Ovary (tissue), 3 donors: Measurements from ENCODE around the gene UGT1A1.
"Not testable (repeated sequence)": the region's sequence is repeated elsewhere in the genome, so short reads cannot be mapped to it uniquely, and the experiment has no call there.

ENCODE experiments used
- POLR2A ChIP-seq: fragments of 450-650 bp; IDR thresholded peaks from one replicate; pipeline ENCODE4 v1.6.1; 2017; ENCODE audit warnings: antibody characterized with exemption, mild to moderate bottlenecking, moderate library complexity
- TF ChIP-seq, protein P1 (sequence below), 3 donors: fragments of 450-650 bp in 2 of 3; fragments of 200-600 bp in 1 of 3; IDR thresholded peaks; one replicate each; pipeline versions ENCODE4 v1.5.1 to v1.8.0; 2016 to 2022; ENCODE audit warnings: antibody characterized with exemption in 3 of 3, mild to moderate bottlenecking in 1 of 3
- donor health status: DM: no; HTN: no; CAD: no.

DNA sequence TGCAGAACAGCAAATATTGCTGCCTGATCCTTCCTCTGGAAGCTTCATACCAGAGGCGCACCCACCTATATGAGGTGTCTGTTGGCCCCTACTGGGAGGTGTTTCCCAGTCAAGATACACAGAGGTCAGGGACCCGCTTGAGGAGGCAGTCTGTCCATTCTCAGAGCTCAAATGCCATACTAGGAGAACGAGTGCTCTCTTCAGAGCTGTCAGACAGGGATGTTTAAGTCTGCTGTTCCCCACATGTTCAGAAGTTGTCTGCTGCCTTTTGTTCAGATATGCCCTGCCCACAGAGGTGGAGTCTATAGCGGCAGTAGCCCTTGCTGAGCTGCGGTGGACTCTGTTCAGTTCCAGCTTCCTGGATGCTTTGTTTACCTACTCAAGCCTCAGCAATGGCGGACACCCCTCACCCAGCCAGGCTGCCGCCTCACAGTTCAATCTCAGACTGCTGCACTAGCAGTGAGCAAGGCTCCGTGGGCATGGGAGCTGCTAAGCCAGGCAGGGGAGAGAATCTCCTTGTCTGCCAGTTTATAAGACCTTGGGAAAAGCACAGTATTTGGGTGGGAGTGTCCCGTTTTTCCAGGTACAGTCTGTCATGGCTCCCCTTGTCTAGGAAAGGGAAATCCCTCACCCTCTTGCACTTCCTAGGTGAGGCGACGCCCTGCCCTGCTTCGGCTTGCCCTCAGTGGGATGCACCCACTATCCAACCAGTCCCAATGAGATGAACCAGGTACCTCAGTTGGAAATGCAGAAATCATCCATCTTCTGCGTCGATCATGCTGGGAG is 23.0 kb upstream of the UGT1A1 start:
- TF ChIP-seq, protein P1, sequence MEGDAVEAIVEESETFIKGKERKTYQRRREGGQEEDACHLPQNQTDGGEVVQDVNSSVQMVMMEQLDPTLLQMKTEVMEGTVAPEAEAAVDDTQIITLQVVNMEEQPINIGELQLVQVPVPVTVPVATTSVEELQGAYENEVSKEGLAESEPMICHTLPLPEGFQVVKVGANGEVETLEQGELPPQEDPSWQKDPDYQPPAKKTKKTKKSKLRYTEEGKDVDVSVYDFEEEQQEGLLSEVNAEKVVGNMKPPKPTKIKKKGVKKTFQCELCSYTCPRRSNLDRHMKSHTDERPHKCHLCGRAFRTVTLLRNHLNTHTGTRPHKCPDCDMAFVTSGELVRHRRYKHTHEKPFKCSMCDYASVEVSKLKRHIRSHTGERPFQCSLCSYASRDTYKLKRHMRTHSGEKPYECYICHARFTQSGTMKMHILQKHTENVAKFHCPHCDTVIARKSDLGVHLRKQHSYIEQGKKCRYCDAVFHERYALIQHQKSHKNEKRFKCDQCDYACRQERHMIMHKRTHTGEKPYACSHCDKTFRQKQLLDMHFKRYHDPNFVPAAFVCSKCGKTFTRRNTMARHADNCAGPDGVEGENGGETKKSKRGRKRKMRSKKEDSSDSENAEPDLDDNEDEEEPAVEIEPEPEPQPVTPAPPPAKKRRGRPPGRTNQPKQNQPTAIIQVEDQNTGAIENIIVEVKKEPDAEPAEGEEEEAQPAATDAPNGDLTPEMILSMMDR (IDR thresholded peaks at IDR 0.05): not testable (repeated sequence)
- TF ChIP-seq POLR2A: not testable (repeated sequence)
